H1 (cell line): ENCODE results near the gene KCNQ1. TPM values are rescaled to one million over a fixed set of nuclear protein-coding genes. Genes with fewer than 3 reads are reported as not detected.

ENCODE experiments used
- ATF2 ChIP-seq: IDR thresholded peaks from 2 replicates; pipeline ENCODE4 v1.6.1; 2012; ENCODE audit warnings: low read length, inconsistent platforms
- E2F6 ChIP-seq: IDR thresholded peaks from 2 replicates; pipeline ENCODE4 v1.6.1; 2012; ENCODE audit warnings: inconsistent platforms
- EZH2 ChIP-seq: fragments of 200-600 bp; sonication (generic); IDR thresholded peaks from 2 replicates; pipeline ENCODE4 v1.7.1; 2012; ENCODE audit warnings: low read depth, mild to moderate bottlenecking, moderate library complexity, low read length, inconsistent platforms; ENCODE audit not compliant: severe bottlenecking
- SIN3A ChIP-seq, 2 experiments: IDR thresholded peaks in 1 of 2; conservative IDR thresholded peaks in 1 of 2; 2 replicates each; pipeline ENCODE4 v1.6.1; 2011 to 2012; ENCODE audit warnings: low read length in 2 of 2, improper control_type of control experiment in 1 of 2, low read depth in 1 of 2, mild to moderate bottlenecking in 1 of 2
- TAF7 ChIP-seq: optimal IDR thresholded peaks from 2 replicates; pipeline ENCODE3; 2011; ENCODE audit warnings: low read depth, mild to moderate bottlenecking, inconsistent platforms, low read length, moderate library complexity, borderline replicate concordance
- USF2 ChIP-seq: IDR thresholded peaks from 2 replicates; pipeline ENCODE4 v1.6.1; 2011; ENCODE audit warnings: low read length, improper control_type of control experiment
- polyA plus RNA-seq, 7 experiments: library from polyadenylated mRNA; depleted of rRNA in 3 of 7; stranded (reverse) in 5 of 7; unstranded in 2 of 7; fragments of >200 nt in 5 of 7; fragments of 200-250 nt in 2 of 7; gene quantifications; 1 replicate in 5 of 7; 2 replicates in 1 of 7; 4 replicates in 1 of 7; pipeline versions ENCODE4 v1.2.1 to v1.2.3, GENCODE V29; 2011 to 2013; ENCODE audit warnings: missing spikeins in 2 of 7, mixed read lengths in 2 of 7
- total RNA-seq: library from RNA; stranded (reverse); fragmentation: NEBNext Ultra II Directional; extraction: Animal tissue kit (Norgen Biotek cat#: 25700); gene quantifications from 2 replicates; pipeline ENCODE4 v1.2.1, GENCODE V29; 2021

The KCNQ1 gene
- total and polyA plus RNA-seq, 2 of the 8 experiments (the other 6 are each of a cell fraction or from before 2014, with no cell fraction given): 1.9 to 2.0 TPM

- TF ChIP-seq SIN3A (conservative IDR thresholded peaks at IDR 0.05 in 1 of 2, IDR thresholded peaks at IDR 0.05 in 1 of 2; ENCODE audit: low read depth in 1 of 2, low read length in 2 of 2) (no peak), EZH2 (no peak), USF2 (no peak), ATF2 (no peak), TAF7 (no peak), E2F6 (no peak)
Measured at GRCh38 chr11:2448661-2449547, 4.1 kb downstream of the KCNQ1 start (continued).
